ENCODE results near the gene TRIM10. TPM values are rescaled to one million over a fixed set of nuclear protein-coding genes. Genes with fewer than 3 reads are reported as not detected.

The TRIM10 gene
- total RNA-seq, 3 donors from 2014 or later (not counting 1 experiment from before 2014, with no cell fraction given) = not detected

- Histone ChIP-seq H3K4me3 (ENCODE audit: low read length) (no peak overlapping the region), H3K9me3 (ENCODE audit: control insufficient read depth, insufficient read depth, low read length) (no peaks in the 10 kb centered on the region), H3K27me3 (ENCODE audit: control insufficient read depth, insufficient read depth, low read length) (peaks cover 5% of the 10 kb centered on the region), H3K4me1 (ENCODE audit: control insufficient read depth, insufficient read depth, low read length) (no peaks in the 10 kb centered on the region), H3K36me3 (ENCODE audit: control insufficient read depth, insufficient read depth, low read length) (no peaks in the 10 kb centered on the region), H3K27ac (ENCODE audit: low read length) (no peak overlapping the region)
- Mint-ChIP-seq H3K36me3 (no peaks in the 10 kb centered on the region), H3K4me1 (peaks cover 4 to 5% of the 10 kb centered on the region in 2 donors), H3K27me3 (ENCODE audit: low read depth in 2 of 2) (peaks cover 18 to 39% of the 10 kb centered on the region in 2 donors), H3K9me3 (no peaks in the 10 kb centered on the region), H3K4me3 (no peak overlapping the region), H3K27ac (no peak overlapping the region)
- TF ChIP-seq CTCF (IDR thresholded peaks at IDR 0.05) = no peak
- ATAC-seq (no peak), DNase-seq (no peak)
- intact Hi-C loops (cut with micrococcal nuclease) = no loop called here
- 93% methylated on average over 17 of the region's 17 CpGs for WGBS (ENCODE audit: insufficient coverage)
Measured at GRCh38 chr6:30154061-30154460, 7.0 kb downstream of the TRIM10 start.

- TF ChIP-seq CTCF (IDR thresholded peaks at IDR 0.05) = no peak
- H3K36me3 Mint-ChIP-seq = no peaks in the 10 kb centered on the region
- H3K4me3 ChIP-seq (ENCODE audit: low read length) = no peak overlapping the region
- no peaks in the 10 kb centered on the region for H3K36me3 ChIP-seq (ENCODE audit: control insufficient read depth, insufficient read depth, low read length)
- no peak overlapping the region for H3K27ac ChIP-seq (ENCODE audit: low read length)
- no peaks in the 10 kb centered on the region for H3K9me3 ChIP-seq (ENCODE audit: control insufficient read depth, insufficient read depth, low read length)
- H3K4me1 Mint-ChIP-seq = peaks cover 4 to 5% of the 10 kb centered on the region in 2 donors
- intact Hi-C loops (cut with micrococcal nuclease) = no loop called here
- H3K27me3 ChIP-seq (ENCODE audit: control insufficient read depth, insufficient read depth, low read length) = peaks cover 3% of the 10 kb centered on the region
- ATAC-seq (no peak), DNase-seq (no peak)
- H3K4me1 ChIP-seq (ENCODE audit: control insufficient read depth, insufficient read depth, low read length) = no peaks in the 10 kb centered on the region
- 89% methylated on average over 3 of the region's 3 CpGs for WGBS (ENCODE audit: insufficient coverage)
- H3K27me3 Mint-ChIP-seq (ENCODE audit: low read depth in 2 of 2) = peaks cover 20 to 30% of the 10 kb centered on the region in 2 donors
- H3K4me3 Mint-ChIP-seq = no peak overlapping the region
- no peaks in the 10 kb centered on the region for H3K9me3 Mint-ChIP-seq
- H3K27ac Mint-ChIP-seq = no peak overlapping the region
Measured at GRCh38 chr6:30152910-30153610, 8.0 kb downstream of the TRIM10 start.

GRCh38 chr6:30152016-30152673 lies 8.9 kb downstream of the TRIM10 start:
- H3K27ac Mint-ChIP-seq = no peak overlapping the region
- Histone ChIP-seq H3K4me3 (ENCODE audit: low read length) (no peak overlapping the region), H3K36me3 (ENCODE audit: control insufficient read depth, insufficient read depth, low read length) (no peaks in the 10 kb centered on the region), H3K27ac (ENCODE audit: low read length) (no peak overlapping the region), H3K9me3 (ENCODE audit: control insufficient read depth, insufficient read depth, low read length) (no peaks in the 10 kb centered on the region), H3K27me3 (ENCODE audit: control insufficient read depth, insufficient read depth, low read length) (peaks cover 3% of the 10 kb centered on the region), H3K4me1 (ENCODE audit: control insufficient read depth, insufficient read depth, low read length) (no peaks in the 10 kb centered on the region)
- H3K4me1 Mint-ChIP-seq = peaks cover 4 to 5% of the 10 kb centered on the region in 2 donors
- H3K27me3 Mint-ChIP-seq (ENCODE audit: low read depth in 2 of 2) = peaks cover 24 to 33% of the 10 kb centered on the region in 2 donors
- ATAC-seq (no peak), DNase-seq (no peak)
- TF ChIP-seq CTCF (IDR thresholded peaks at IDR 0.05) = no peak
- WGBS (ENCODE audit: insufficient coverage) = 88% methylated on average over 3 of the region's 4 CpGs
- intact Hi-C loops (cut with micrococcal nuclease) = no loop called here
- no peaks in the 10 kb centered on the region for H3K36me3 Mint-ChIP-seq
- no peak overlapping the region for H3K4me3 Mint-ChIP-seq
- no peaks in the 10 kb centered on the region for H3K9me3 Mint-ChIP-seq
